Measurements from ENCODE around the gene L1CAM.

DNA sequence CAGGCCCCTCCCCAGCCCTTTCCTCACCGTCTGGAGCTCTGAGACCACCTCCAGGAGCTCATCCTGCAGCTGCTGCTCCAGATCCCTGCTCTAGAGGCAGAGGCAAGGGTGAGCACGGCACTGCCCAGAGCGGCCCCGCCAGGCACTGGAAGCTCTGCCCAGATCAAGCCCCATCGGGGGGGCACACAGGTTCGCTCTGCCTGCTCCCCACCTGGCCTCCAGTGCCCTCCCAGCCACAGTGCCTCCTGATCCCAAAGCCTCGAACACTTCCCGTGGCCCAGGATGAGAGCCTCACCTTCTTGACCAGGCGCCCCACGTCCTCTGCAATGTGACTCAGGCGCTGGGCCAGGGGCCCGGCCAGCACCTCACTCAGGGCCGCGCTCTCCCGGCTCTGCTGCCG, 35.1 kb upstream of the L1CAM start:
- TF ChIP-seq, protein P1, sequence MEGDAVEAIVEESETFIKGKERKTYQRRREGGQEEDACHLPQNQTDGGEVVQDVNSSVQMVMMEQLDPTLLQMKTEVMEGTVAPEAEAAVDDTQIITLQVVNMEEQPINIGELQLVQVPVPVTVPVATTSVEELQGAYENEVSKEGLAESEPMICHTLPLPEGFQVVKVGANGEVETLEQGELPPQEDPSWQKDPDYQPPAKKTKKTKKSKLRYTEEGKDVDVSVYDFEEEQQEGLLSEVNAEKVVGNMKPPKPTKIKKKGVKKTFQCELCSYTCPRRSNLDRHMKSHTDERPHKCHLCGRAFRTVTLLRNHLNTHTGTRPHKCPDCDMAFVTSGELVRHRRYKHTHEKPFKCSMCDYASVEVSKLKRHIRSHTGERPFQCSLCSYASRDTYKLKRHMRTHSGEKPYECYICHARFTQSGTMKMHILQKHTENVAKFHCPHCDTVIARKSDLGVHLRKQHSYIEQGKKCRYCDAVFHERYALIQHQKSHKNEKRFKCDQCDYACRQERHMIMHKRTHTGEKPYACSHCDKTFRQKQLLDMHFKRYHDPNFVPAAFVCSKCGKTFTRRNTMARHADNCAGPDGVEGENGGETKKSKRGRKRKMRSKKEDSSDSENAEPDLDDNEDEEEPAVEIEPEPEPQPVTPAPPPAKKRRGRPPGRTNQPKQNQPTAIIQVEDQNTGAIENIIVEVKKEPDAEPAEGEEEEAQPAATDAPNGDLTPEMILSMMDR (conservative IDR thresholded peaks at IDR 0.05; ENCODE audit: low read depth, low read length) = no peak
- TF ChIP-seq EZH2 (IDR thresholded peaks at IDR 0.05; ENCODE audit: borderline replicate concordance, low read depth, low read length, poor library complexity, severe bottlenecking) = no peak

All from A673 (cell line).